Panc1 (cell line): ENCODE results near the gene CTNNAL1. TPM values are rescaled to one million over a fixed set of nuclear protein-coding genes. Genes with fewer than 3 reads are reported as not detected.

Experiments used
- ATAC-seq: fragments of 200-7000 bp; cut with Tn5 transposase; 2 replicates; pipeline ENCODE4 v1.9.1; 2020; ENCODE audit warnings: mild to moderate bottlenecking, moderate library complexity
- BruUV-seq: library from RNA; stranded (reverse); fragments of 400-500 nt; replicated peaks from 2 replicates; lab custom pipeline; 2021; lab: Mats Ljungman, UMichigan
- CTCF ChIA-PET: fragments of 300-600 bp; sonication (Branson Sonifier 250); formaldehyde crosslinking; loops from one replicate; lab custom pipeline; 2022; ENCODE audit warnings: antibody characterized with exemption; lab: Charles Lee
- POLR2A ChIA-PET: fragments of 300-600 bp; sonication (Branson Sonifier 250); formaldehyde crosslinking; loops from one replicate; lab custom pipeline; 2022; ENCODE audit warnings: antibody characterized with exemption; lab: Charles Lee
- DNase-seq: peaks from one replicate; pipeline ENCODE4 v3.0.0-alpha.2; 2010; ENCODE audit warnings: low read depth, low spot score
- H3K27ac ChIP-seq: 2 replicates; pipeline ENCODE4 v1.5.1; 2011; ENCODE audit warnings: mild to moderate bottlenecking, low read length, inconsistent platforms
- H3K27me3 ChIP-seq: fragments of 200-500 bp; sonication (Bioruptor generic); 2 replicates; pipeline ENCODE4 v1.6.0; 2014; ENCODE audit warnings: low read length, inconsistent platforms; ENCODE audit not compliant: control insufficient read depth, insufficient read depth
- H3K36me3 ChIP-seq: fragments of 200-500 bp; sonication (Bioruptor generic); 2 replicates; pipeline ENCODE4 v1.5.1; 2014; ENCODE audit warnings: inconsistent platforms, mild to moderate bottlenecking, low read length, moderate library complexity; ENCODE audit not compliant: control insufficient read depth, insufficient read depth
- H3K4me1 ChIP-seq: 2 replicates; pipeline ENCODE4 v1.5.1; 2011; ENCODE audit warnings: inconsistent platforms, mild to moderate bottlenecking, low read length, moderate library complexity; ENCODE audit not compliant: control insufficient read depth, insufficient read depth
- H3K4me3 ChIP-seq, 2 experiments: 2 replicates each; pipeline ENCODE4 v1.5.1; 2011 to 2012; ENCODE audit warnings: low read depth in 2 of 2, low read length in 2 of 2, mild to moderate bottlenecking in 2 of 2, inconsistent platforms in 1 of 2, moderate library complexity in 1 of 2
- H3K9me3 ChIP-seq: fragments of 200-500 bp; sonication (Bioruptor generic); 2 replicates; pipeline ENCODE4 v1.5.1; 2014; ENCODE audit warnings: low read depth, mild to moderate bottlenecking, inconsistent platforms, low read length, moderate library complexity; ENCODE audit not compliant: control insufficient read depth, insufficient read depth
- CTCF ChIP-seq: fragments of 450-650 bp; IDR thresholded peaks from 2 replicates; pipeline ENCODE4 v1.5.1; 2017; ENCODE audit warnings: mild to moderate bottlenecking
- POLR2AphosphoS5 ChIP-seq: IDR thresholded peaks from 2 replicates; pipeline ENCODE4 v1.6.1; 2012; ENCODE audit warnings: mild to moderate bottlenecking, low read depth, low read length, moderate library complexity
- SIN3A ChIP-seq: IDR thresholded peaks from 2 replicates; pipeline ENCODE4 v1.6.1; 2012; ENCODE audit warnings: low read depth, mild to moderate bottlenecking, low read length, moderate library complexity, borderline replicate concordance; ENCODE audit not compliant: insufficient read depth
- TCF7L2 ChIP-seq: IDR thresholded peaks from 2 replicates; pipeline ENCODE4 v1.6.1; 2011; ENCODE audit warnings: mild to moderate bottlenecking, low read depth, low read length, inconsistent platforms
- in situ Hi-C: cut with HindIII; loops from 2 replicates; pipeline ENCODE4 v1.10.0; 2016; ENCODE audit warnings: low sequenced_read_pairs, low pct_unique_long_range_greater_than_20kb
- intact Hi-C: fragments of 100-400 bp; cut with micrococcal nuclease; formaldehyde crosslinking; loops from one replicate; pipeline ENCODE4 v1.10.0; 2022; ENCODE audit not compliant: unreplicated experiment
- total RNA-seq: library from RNA; stranded (reverse); gene quantifications from one replicate; pipeline ENCODE4 v1.2.1, GENCODE V29; 2021; ENCODE audit not compliant: unreplicated experiment
- TF ChIP-seq, protein P1 (sequence below), 2 experiments: IDR thresholded peaks; 2 replicates each; pipeline ENCODE4 v1.6.1; 2011 to 2012; ENCODE audit warnings: low read depth in 2 of 2, control low read depth in 1 of 2, low read length in 1 of 2, mild to moderate bottlenecking in 1 of 2, moderate library complexity in 1 of 2; ENCODE audit not compliant: insufficient read depth in 1 of 2

Gene CTNNAL1
- total RNA-seq, 1 experiment from 2014 or later = 79.8 TPM

DNA sequence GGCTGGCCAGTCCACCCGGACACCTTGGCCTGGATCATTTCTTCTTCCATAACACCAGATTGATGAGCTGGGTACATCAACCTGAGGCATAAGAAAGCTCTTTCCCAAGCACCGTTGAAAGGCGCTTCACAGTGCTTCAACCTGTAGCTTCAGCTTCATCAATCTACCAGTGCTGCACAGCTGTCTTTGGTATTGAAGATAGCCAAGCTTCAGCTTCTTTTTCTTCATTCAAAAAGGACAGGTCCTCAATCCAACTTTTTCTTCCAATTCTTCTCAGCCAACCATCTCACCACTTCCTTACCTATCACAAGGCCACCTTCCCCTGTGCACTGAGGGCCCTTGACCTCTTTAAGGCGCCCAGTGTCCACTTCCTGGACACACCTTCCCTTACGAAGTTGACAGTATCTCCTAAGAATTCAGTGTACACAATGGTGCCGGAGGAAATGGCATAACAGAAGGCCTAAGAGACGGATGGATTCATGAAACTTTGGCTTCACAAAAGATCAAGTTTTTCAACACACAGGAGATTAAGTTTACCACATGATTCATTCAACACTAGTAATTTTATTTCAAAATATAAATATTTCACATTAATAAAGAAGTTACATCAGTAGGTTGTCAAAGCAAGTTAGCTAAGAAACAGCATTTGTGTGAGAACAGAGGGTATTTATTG lies 1.4 kb upstream of the CTNNAL1 start:
- H3K36me3 ChIP-seq = peaks cover 6% of the 10 kb centered on the region
- H3K27ac ChIP-seq = peak overlapping the region; percentile 74
- H3K4me1 ChIP-seq = peaks cover 31% of the 10 kb centered on the region
- BruUV-seq = no TSS peak
- no peaks in the 10 kb centered on the region for H3K27me3 ChIP-seq
- ATAC-seq (no peak), DNase-seq (no peak)
- H3K9me3 ChIP-seq = no peaks in the 10 kb centered on the region
- in situ Hi-C loops = no loop called here
- H3K4me3 ChIP-seq = no peak overlapping the region
- TF ChIP-seq, protein P1, sequence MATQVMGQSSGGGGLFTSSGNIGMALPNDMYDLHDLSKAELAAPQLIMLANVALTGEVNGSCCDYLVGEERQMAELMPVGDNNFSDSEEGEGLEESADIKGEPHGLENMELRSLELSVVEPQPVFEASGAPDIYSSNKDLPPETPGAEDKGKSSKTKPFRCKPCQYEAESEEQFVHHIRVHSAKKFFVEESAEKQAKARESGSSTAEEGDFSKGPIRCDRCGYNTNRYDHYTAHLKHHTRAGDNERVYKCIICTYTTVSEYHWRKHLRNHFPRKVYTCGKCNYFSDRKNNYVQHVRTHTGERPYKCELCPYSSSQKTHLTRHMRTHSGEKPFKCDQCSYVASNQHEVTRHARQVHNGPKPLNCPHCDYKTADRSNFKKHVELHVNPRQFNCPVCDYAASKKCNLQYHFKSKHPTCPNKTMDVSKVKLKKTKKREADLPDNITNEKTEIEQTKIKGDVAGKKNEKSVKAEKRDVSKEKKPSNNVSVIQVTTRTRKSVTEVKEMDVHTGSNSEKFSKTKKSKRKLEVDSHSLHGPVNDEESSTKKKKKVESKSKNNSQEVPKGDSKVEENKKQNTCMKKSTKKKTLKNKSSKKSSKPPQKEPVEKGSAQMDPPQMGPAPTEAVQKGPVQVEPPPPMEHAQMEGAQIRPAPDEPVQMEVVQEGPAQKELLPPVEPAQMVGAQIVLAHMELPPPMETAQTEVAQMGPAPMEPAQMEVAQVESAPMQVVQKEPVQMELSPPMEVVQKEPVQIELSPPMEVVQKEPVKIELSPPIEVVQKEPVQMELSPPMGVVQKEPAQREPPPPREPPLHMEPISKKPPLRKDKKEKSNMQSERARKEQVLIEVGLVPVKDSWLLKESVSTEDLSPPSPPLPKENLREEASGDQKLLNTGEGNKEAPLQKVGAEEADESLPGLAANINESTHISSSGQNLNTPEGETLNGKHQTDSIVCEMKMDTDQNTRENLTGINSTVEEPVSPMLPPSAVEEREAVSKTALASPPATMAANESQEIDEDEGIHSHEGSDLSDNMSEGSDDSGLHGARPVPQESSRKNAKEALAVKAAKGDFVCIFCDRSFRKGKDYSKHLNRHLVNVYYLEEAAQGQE (IDR thresholded peaks at IDR 0.05; ENCODE audit: insufficient read depth in 1 of 2, low read depth in 2 of 2, low read length in 1 of 2) = no peak
- TF ChIP-seq SIN3A (no peak), TCF7L2 (no peak), CTCF (no peak), POLR2AphosphoS5 (no peak)
- intact Hi-C loops = loop anchor here (5.0 kb wide), 1 partner anchor 308 kb away; the partner anchor contains the start of gene EPB41L4B
- POLR2A ChIA-PET = interaction anchor here (0.6 kb wide), 1 partner anchor 58 kb away, joined by 9 read pairs; no protein-coding TSS in a partner anchor
- CTCF ChIA-PET = no interaction called here

GRCh38 chr9:109013679-109014607 lies 644 bp upstream of the CTNNAL1 start:
- H3K27ac ChIP-seq = peak overlapping the region; percentile 74
- peak; percentile 44 for ATAC-seq
- H3K36me3 ChIP-seq = peaks cover 2% of the 10 kb centered on the region
- intact Hi-C loops = loop anchor here (5.0 kb wide), 1 partner anchor 308 kb away; the partner anchor contains the start of gene EPB41L4B
- ChIA-PET POLR2A (interaction anchor here (0.6 kb wide), 1 partner anchor 57 kb away, joined by 9 read pairs; no protein-coding TSS in a partner anchor), CTCF (no interaction called here)
- TF ChIP-seq TCF7L2 (no peak), CTCF (no peak), POLR2AphosphoS5 (0 out of 2 replicates have a peak, but pooled peaks have one; percentile 20), SIN3A (no peak)
- in situ Hi-C loops = no loop called here
- peak overlapping the region; percentile 35 to 65 for H3K4me3 ChIP-seq
- no peaks in the 10 kb centered on the region for H3K27me3 ChIP-seq
- H3K9me3 ChIP-seq = no peaks in the 10 kb centered on the region
- peaks cover 31% of the 10 kb centered on the region for H3K4me1 ChIP-seq
- BruUV-seq = no TSS peak
- DNase-seq = no peak
